Measurements from ENCODE around the gene SLC5A2. TPM values are rescaled to one million over a fixed set of nuclear protein-coding genes. Genes with fewer than 3 reads are reported as not detected.

Gene SLC5A2
- total RNA-seq, 1 donor from 2014 or later, result 0.36 TPM

DNA sequence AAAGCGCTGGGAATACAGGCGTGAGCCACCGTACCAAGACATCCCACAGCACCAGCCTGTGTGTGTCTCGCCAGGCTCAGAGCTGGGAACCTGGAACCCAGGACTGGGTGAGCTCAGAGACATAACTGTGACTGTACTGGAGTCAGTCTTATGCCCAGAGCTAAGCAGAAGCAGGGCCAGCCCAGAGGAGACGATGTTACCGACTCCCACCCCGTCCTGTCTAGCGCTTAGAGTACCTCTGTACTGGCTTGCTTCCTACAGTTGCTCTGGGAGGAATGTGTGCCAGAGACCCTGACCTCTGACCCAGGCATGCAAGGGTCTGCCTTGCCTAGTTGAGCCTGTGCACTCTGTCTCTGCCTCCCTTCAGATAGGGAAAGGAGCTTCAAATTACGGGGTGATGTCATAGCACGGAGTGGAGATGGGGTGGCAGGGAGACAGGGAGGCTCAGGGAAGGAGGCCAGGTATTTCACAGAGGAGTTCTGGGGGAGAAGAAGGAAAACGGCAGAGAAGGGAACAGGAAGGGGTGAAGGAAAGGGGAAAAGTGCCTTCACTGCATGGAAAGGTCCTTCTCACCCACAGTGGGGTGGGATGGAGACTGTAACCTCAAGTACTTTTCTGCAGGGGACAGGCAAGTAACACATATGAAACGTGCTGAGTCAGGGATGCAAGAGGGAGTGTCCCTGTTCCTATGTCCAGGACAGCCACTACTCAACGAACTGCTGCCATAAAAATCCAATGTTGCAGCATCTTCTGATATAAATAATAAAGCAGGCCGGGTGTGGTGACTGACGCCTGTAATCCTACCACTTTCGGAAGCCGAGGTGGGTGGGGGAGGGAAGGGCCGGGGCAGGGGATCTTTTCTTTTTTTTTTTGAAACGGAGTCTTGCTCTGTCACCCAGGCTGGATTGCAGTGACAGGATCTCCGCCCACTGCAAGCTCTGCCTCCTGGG lies 29.4 kb upstream of the SLC5A2 start:
- no peak for DNase-seq (ENCODE audit: low spot score in 2 of 2, unreplicated experiment in 2 of 2)
- peaks cover 45% of the 10 kb centered on the region for H3K4me1 Mint-ChIP-seq
- no peak for TF ChIP-seq CTCF (IDR thresholded peaks at IDR 0.05; ENCODE audit: unreplicated experiment)
- H3K27me3 Mint-ChIP-seq (ENCODE audit: low read depth), result no peaks in the 10 kb centered on the region
- H3K27ac Mint-ChIP-seq, result peak overlapping the region; percentile 66
- H3K9me3 Mint-ChIP-seq, result no peaks in the 10 kb centered on the region
- no peaks in the 10 kb centered on the region for H3K36me3 Mint-ChIP-seq
- H3K4me3 Mint-ChIP-seq, result no peak overlapping the region

DNA sequence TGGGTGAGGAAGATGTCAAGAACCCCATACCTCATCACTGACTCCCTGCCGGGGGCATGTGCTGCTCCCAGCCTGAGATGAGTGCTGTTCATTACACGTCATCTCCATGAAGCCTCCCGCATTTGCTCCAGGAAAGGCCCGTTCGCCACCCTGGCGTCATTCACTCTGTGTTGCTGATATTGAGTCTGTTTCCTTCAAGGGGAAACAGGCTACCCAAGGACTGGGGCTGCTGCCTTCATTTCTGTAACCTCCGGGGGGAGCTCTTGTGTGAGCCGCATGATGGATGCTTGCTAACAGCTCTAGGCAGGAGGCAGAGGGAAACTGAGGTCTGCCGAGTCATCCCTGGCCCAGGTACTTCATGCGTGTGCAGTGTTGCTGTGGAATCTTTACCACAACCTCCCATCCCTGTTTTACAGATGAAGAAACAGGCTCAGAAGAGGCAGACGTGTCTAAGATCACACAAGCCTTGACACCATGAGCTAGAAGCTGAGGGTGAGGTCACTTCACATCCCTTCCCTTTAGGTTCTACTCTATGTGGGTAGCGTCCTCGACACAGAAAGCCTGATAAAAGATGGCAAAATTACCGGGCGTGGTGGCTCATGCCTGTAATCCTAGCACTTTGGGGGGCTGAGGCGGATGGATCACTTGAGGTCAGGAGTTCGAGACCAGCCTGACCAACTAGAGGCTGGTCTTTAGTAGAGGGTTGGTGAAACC lies 27.2 kb upstream of the SLC5A2 start:
- no peak for DNase-seq (ENCODE audit: low spot score in 2 of 2, unreplicated experiment in 2 of 2)
- H3K9me3 Mint-ChIP-seq, result no peaks in the 10 kb centered on the region
- no peaks in the 10 kb centered on the region for H3K27me3 Mint-ChIP-seq (ENCODE audit: low read depth)
- H3K4me1 Mint-ChIP-seq, result peaks cover 52% of the 10 kb centered on the region
- peak overlapping the region; percentile 50 for H3K27ac Mint-ChIP-seq
- H3K4me3 Mint-ChIP-seq, result no peak overlapping the region
- no peak for TF ChIP-seq CTCF (IDR thresholded peaks at IDR 0.05; ENCODE audit: unreplicated experiment)
- H3K36me3 Mint-ChIP-seq, result no peaks in the 10 kb centered on the region

DNA sequence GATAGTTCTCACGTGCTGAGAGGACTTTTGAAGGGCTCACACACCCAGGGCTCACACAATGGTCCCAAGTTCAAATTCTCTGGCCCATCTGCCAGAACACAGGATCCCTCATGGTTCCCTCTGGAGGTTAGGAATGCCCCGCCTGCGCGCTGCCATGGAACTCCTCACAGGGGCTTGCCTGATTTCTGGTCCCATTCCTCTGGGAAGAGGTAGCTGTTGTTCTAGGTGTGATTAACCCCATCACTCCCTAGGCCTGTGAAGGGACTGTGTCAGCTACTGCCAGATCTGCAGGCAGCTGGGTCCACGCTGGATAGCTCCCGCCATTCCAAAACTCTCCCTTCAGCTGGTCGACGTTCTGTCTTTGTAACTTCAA lies 25.9 kb upstream of the SLC5A2 start:
- Mint-ChIP-seq H3K4me3 (peak overlapping the region; percentile 13), H3K9me3 (no peaks in the 10 kb centered on the region), H3K4me1 (peaks cover 52% of the 10 kb centered on the region), H3K27ac (no peak overlapping the region), H3K36me3 (no peaks in the 10 kb centered on the region), H3K27me3 (ENCODE audit: low read depth) (no peaks in the 10 kb centered on the region)
- no peak for TF ChIP-seq CTCF (IDR thresholded peaks at IDR 0.05; ENCODE audit: unreplicated experiment)
- DNase-seq (ENCODE audit: low spot score in 2 of 2, unreplicated experiment in 2 of 2), result no peak

GRCh38 chr16:31458073-31458843 lies 24.7 kb upstream of the SLC5A2 start:
- Mint-ChIP-seq H3K27ac (peak overlapping the region; percentile 98), H3K27me3 (ENCODE audit: low read depth) (no peaks in the 10 kb centered on the region), H3K9me3 (no peaks in the 10 kb centered on the region), H3K4me1 (peaks cover 45% of the 10 kb centered on the region), H3K4me3 (peak overlapping the region; percentile 87), H3K36me3 (peaks cover 4% of the 10 kb centered on the region)
- TF ChIP-seq CTCF (IDR thresholded peaks at IDR 0.05; ENCODE audit: unreplicated experiment), result no peak
- peak in 1 of 2 experiments; percentile 58 for DNase-seq (ENCODE audit: low spot score in 2 of 2, unreplicated experiment in 2 of 2)

DNA sequence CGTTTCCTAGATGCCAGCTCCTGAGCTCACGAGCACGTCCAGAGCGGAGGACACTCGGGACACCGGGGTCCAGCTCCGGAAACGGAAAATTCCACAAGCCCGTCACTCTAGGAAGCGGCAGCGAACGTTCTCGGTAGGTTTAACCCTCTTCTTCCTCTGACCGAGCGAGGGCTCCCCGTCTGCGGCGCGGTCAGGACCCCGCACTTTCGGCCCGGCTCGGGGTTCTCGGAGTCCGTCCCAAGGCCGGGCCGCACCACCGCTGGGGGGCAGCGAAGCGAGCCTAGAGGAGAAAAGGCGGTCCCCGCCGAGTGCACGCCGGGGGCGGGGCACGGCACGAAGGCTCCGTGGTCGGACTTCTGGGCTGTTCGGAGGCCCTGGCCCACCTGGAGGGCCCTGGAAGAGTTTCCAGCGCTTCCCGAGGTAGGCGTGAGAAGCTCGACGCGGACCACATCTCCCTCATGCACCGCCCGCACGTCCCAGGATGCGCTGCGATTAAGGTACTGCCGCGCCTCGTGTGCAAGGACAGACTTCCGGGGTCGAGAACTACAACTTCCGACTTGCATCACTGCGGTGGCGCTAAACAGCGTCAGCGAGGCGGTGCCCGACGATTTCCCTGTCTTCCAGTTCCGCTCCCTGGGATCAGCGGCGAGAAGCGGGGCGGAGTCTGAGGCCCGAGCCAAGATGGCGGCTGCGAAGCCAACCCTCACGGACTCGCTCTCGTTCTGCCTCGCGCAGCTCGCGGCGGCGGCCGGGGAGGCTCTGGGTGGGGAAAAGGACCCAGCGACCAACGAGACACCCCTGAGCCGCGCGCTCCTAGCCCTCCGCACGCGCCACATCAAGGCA lies 23.9 kb upstream of the SLC5A2 start, which contains the start of gene ARMC5:
Gene ARMC5 (plus strand): TSS at position 658 of the 843 bp plus-strand sequence. CDS start 24 bp downstream, at position 682.
- Mint-ChIP-seq H3K36me3 (peaks cover 9% of the 10 kb centered on the region), H3K4me3 (peak within 1 kb of the TSS; percentile 87), H3K27me3 (ENCODE audit: low read depth) (no peaks in the 10 kb centered on the region), H3K27ac (peak within 1 kb of the TSS; percentile 99), H3K9me3 (no peaks in the 10 kb centered on the region), H3K4me1 (peaks cover 37% of the 10 kb centered on the region)
- TF ChIP-seq CTCF (IDR thresholded peaks at IDR 0.05; ENCODE audit: unreplicated experiment), result peak; percentile 44
- DNase-seq (ENCODE audit: low spot score in 2 of 2, unreplicated experiment in 2 of 2), result peak; percentile 92 to 96

All from mesothelial cell of epicardium (in vitro differentiated cells).